Measurements from ENCODE around the gene PLEKHM3.

DNA sequence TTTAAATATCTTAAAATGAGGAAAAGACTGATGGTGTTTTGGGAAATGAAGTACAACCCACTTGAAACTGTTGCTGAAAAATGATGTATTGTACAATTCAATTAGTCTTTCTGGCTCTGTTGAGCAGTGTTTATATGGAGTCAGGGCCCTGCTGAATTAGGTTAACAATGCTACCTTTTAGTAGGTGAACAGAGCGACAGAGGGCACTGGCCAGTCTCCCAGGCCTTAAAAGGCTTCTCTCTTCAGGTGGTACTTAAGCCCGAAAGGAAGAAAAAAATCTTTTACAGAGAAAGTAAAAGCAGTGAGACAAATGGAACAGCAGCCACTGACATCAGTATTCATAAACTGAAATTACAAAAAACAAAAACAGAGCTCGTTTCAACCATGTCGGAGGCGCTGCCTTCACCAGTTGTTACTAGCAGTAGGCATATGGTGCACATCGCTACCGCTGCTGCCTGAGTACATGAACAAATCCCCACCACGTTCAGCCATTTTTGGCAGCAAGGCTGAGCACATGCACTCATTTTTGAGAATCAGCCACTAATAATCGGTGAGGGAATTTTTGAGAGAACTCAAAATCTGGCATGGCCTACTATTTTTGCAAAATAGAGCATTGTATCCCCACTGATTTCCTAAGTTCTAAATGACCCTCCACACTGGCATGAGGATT lies 91.8 kb downstream of the PLEKHM3 start:
- TF ChIP-seq, protein P1, sequence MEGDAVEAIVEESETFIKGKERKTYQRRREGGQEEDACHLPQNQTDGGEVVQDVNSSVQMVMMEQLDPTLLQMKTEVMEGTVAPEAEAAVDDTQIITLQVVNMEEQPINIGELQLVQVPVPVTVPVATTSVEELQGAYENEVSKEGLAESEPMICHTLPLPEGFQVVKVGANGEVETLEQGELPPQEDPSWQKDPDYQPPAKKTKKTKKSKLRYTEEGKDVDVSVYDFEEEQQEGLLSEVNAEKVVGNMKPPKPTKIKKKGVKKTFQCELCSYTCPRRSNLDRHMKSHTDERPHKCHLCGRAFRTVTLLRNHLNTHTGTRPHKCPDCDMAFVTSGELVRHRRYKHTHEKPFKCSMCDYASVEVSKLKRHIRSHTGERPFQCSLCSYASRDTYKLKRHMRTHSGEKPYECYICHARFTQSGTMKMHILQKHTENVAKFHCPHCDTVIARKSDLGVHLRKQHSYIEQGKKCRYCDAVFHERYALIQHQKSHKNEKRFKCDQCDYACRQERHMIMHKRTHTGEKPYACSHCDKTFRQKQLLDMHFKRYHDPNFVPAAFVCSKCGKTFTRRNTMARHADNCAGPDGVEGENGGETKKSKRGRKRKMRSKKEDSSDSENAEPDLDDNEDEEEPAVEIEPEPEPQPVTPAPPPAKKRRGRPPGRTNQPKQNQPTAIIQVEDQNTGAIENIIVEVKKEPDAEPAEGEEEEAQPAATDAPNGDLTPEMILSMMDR (IDR thresholded peaks at IDR 0.05), result no peak
- no peak for TF ChIP-seq POLR2A (IDR thresholded peaks at IDR 0.05)

Measured in adrenal gland (tissue), 5 donors.